H1 (cell line): ENCODE measurements around the gene SCN8A. TPM values are rescaled to one million over a fixed set of nuclear protein-coding genes. Genes with fewer than 3 reads are reported as not detected.

ENCODE experiments used
- CTCF ChIA-PET: fragments of 300-600 bp; sonication (Branson Sonifier 250); formaldehyde crosslinking; loops from one replicate; lab custom pipeline; 2021; ENCODE audit not compliant: partially characterized antibody; lab: Charles Lee
- POLR2A ChIA-PET: fragments of 300-600 bp; sonication (Branson Sonifier 250); formaldehyde crosslinking; loops from one replicate; lab custom pipeline; 2021; ENCODE audit warnings: inconsistent platforms; ENCODE audit not compliant: partially characterized antibody; lab: Charles Lee
- DNase-seq, 2 experiments: peaks; one replicate each; pipeline versions ENCODE4 v3.0.0 to v3.0.0-alpha.2; 2010 to 2022; ENCODE audit warnings: low spot score in 2 of 2, low read depth in 1 of 2, mixed read lengths in 1 of 2
- FAIRE-seq: peaks from 2 replicates; lab custom pipeline; 2011; peaks lifted over from hg19 to GRCh38; lab: Jason Lieb, UNC
- H2AFZ ChIP-seq: 2 replicates; pipeline ENCODE4 v1.8.1; 2012; ENCODE audit warnings: low read length, inconsistent platforms
- H2AK5ac ChIP-seq: 2 replicates; pipeline ENCODE4 v1.6.1; 2013; ENCODE audit warnings: low read depth, low read length
- H2BK120ac ChIP-seq: replicated peaks from 2 replicates; pipeline ENCODE3; 2013; ENCODE audit warnings: low read depth, low read length, inconsistent platforms
- H2BK12ac ChIP-seq: 2 replicates; pipeline ENCODE4 v1.6.1; 2013; ENCODE audit warnings: low read depth, low read length
- H2BK15ac ChIP-seq: 2 replicates; pipeline ENCODE4 v1.6.1; 2013; ENCODE audit warnings: low read length
- H2BK20ac ChIP-seq: 2 replicates; pipeline ENCODE4 v1.6.1; 2013; ENCODE audit warnings: low read length
- H2BK5ac ChIP-seq: 2 replicates; pipeline ENCODE4 v1.6.1; 2013; ENCODE audit warnings: low read depth, low read length
- H3K14ac ChIP-seq: 2 replicates; pipeline ENCODE4 v1.6.1; 2013; ENCODE audit warnings: inconsistent platforms; ENCODE audit not compliant: insufficient read length
- H3K18ac ChIP-seq: 2 replicates; pipeline ENCODE4 v1.6.1; 2013; ENCODE audit warnings: low read length; ENCODE audit errors: extremely low read depth
- H3K23ac ChIP-seq: 2 replicates; pipeline ENCODE4 v1.6.1; 2013; ENCODE audit warnings: inconsistent platforms; ENCODE audit not compliant: insufficient read length
- H3K23me2 ChIP-seq: 2 replicates; pipeline ENCODE4 v1.6.1; 2013; ENCODE audit warnings: low read depth, low read length
- H3K27ac ChIP-seq: 2 replicates; pipeline ENCODE4 v1.6.1; 2011; ENCODE audit warnings: low read depth, low read length, inconsistent platforms
- H3K27me3 ChIP-seq, 4 experiments: replicated peaks in 1 of 4; 1 replicate in 1 of 4; 2 replicates in 3 of 4; pipeline versions ENCODE4 v1.6.1 to v1.8.1; 2011 to 2013; ENCODE audit warnings: low read length in 3 of 4, mild to moderate bottlenecking in 3 of 4, inconsistent platforms in 2 of 4, mixed read lengths in 2 of 4, moderate library complexity in 1 of 4; ENCODE audit not compliant: control insufficient read depth in 3 of 4, insufficient read depth in 3 of 4; ENCODE audit errors: extremely low read depth in 1 of 4
- H3K36me3 ChIP-seq, 4 experiments: 2 replicates each; pipeline versions ENCODE4 v1.6.1 to v1.8.1; 2011 to 2013; ENCODE audit warnings: mild to moderate bottlenecking in 4 of 4, low read length in 3 of 4, moderate library complexity in 2 of 4, control low read depth in 1 of 4, inconsistent platforms in 1 of 4; ENCODE audit not compliant: insufficient read depth in 4 of 4, control insufficient read depth in 2 of 4
- H3K4ac ChIP-seq: replicated peaks from 2 replicates; pipeline ENCODE3; 2013; ENCODE audit warnings: low read length, low read depth, mixed read lengths, inconsistent platforms; ENCODE audit not compliant: insufficient read length
- H3K4me1 ChIP-seq, 4 experiments: replicated peaks in 1 of 4; 1 replicate in 1 of 4; 2 replicates in 3 of 4; pipeline versions ENCODE4 v1.6.1 to v1.8.1; 2011 to 2013; ENCODE audit warnings: low read length in 3 of 4, inconsistent platforms in 2 of 4, mixed read lengths in 1 of 4; ENCODE audit not compliant: insufficient read depth in 4 of 4, control insufficient read depth in 3 of 4
- H3K4me2 ChIP-seq, 2 experiments: 2 replicates each; pipeline versions ENCODE4 v1.6.1 to v1.8.1; 2011 to 2013; ENCODE audit warnings: low read depth in 2 of 2, low read length in 2 of 2, control low read depth in 1 of 2, inconsistent platforms in 1 of 2, mild to moderate bottlenecking in 1 of 2; ENCODE audit not compliant: insufficient read depth in 1 of 2
- H3K4me3 ChIP-seq, 4 experiments: fragments of 200-600, 300-600 bp in 1 of 4; sonication (generic), shearing (Covaris generic), sonication (Bioruptor Twin) in 1 of 4; 2 replicates each; pipeline versions ENCODE4 v1.5.1 to v1.8.1; 2011 to 2016; ENCODE audit warnings: low read length in 4 of 4, low read depth in 3 of 4, control low read depth in 2 of 4, inconsistent platforms in 2 of 4, mild to moderate bottlenecking in 2 of 4, mixed read lengths in 1 of 4, moderate library complexity in 1 of 4; ENCODE audit not compliant: insufficient read depth in 2 of 4; ENCODE audit errors: extremely low read depth in 1 of 4
- H3K56ac ChIP-seq: replicated peaks from 2 replicates; pipeline ENCODE3; 2013; ENCODE audit warnings: low read depth, mild to moderate bottlenecking, mixed read lengths, low read length, inconsistent platforms; ENCODE audit not compliant: insufficient read length
- H3K79me1 ChIP-seq: 2 replicates; pipeline ENCODE4 v1.6.1; 2013; ENCODE audit warnings: low read depth, low read length, control low read depth
- H3K79me2 ChIP-seq, 2 experiments: 2 replicates each; pipeline versions ENCODE4 v1.6.1 to v1.8.1; 2012 to 2013; ENCODE audit warnings: low read length in 2 of 2, mild to moderate bottlenecking in 2 of 2, inconsistent platforms in 1 of 2; ENCODE audit not compliant: insufficient read depth in 2 of 2, control insufficient read depth in 1 of 2
- H3K9ac ChIP-seq, 4 experiments: replicated peaks in 1 of 4; 1 replicate in 1 of 4; 2 replicates in 3 of 4; pipeline versions ENCODE4 v1.6.1 to v1.8.1; 2011 to 2013; ENCODE audit warnings: low read depth in 3 of 4, low read length in 3 of 4, control low read depth in 2 of 4, mild to moderate bottlenecking in 2 of 4, moderate library complexity in 2 of 4, inconsistent platforms in 1 of 4; ENCODE audit errors: extremely low read depth in 1 of 4
- H3K9me3 ChIP-seq, 2 experiments: 2 replicates each; pipeline versions ENCODE4 v1.6.1 to v1.8.1; 2012 to 2013; ENCODE audit warnings: mild to moderate bottlenecking in 2 of 2, moderate library complexity in 2 of 2, control low read depth in 1 of 2, inconsistent platforms in 1 of 2, low read depth in 1 of 2, low read length in 1 of 2, mixed read lengths in 1 of 2; ENCODE audit not compliant: insufficient read depth in 2 of 2
- H4K20me1 ChIP-seq, 2 experiments: replicated peaks in 1 of 2; 2 replicates each; pipeline versions ENCODE3 to v1.8.1; 2011 to 2013; ENCODE audit warnings: inconsistent platforms in 2 of 2, low read length in 2 of 2, mild to moderate bottlenecking in 1 of 2; ENCODE audit not compliant: insufficient read depth in 2 of 2, control insufficient read depth in 1 of 2
- H4K5ac ChIP-seq: 2 replicates; pipeline ENCODE4 v1.6.1; 2013; ENCODE audit warnings: low read length, low read depth, mixed read lengths, inconsistent platforms; ENCODE audit not compliant: insufficient read length
- H4K8ac ChIP-seq: 2 replicates; pipeline ENCODE4 v1.8.0; 2013; ENCODE audit warnings: mild to moderate bottlenecking, moderate library complexity, low read length, inconsistent platforms; ENCODE audit not compliant: insufficient read depth; ENCODE audit errors: extremely low read depth
- H4K91ac ChIP-seq: replicated peaks from 2 replicates; pipeline ENCODE3; 2013; ENCODE audit warnings: low read length, mixed read lengths, inconsistent platforms; ENCODE audit not compliant: insufficient read length
- BACH1 ChIP-seq: IDR thresholded peaks from 2 replicates; pipeline ENCODE4 v1.6.1; 2012; ENCODE audit warnings: low read length, improper control_type of control experiment
- POLR2AphosphoS5 ChIP-seq: IDR thresholded peaks from 2 replicates; pipeline ENCODE4 v1.6.1; 2011; ENCODE audit warnings: low read depth, low read length
- SAP30 ChIP-seq: fragments of 300-600 bp; sonication (generic); IDR thresholded peaks from 2 replicates; pipeline ENCODE4 v1.7.1; 2012; ENCODE audit warnings: low read length, moderate library complexity, mild to moderate bottlenecking, inconsistent platforms; ENCODE audit not compliant: insufficient read depth, insufficient replicate concordance
- WGBS, 2 experiments: shearing (Covaris generic) in 1 of 2; methylation state at CpG; one replicate each; pipeline versions ENCODE4 v1.1.6 to v1.1.7; 2013 to 2015; ENCODE audit warnings: low lambda C conversion rate in 2 of 2, mixed read lengths in 2 of 2, inconsistent platforms in 1 of 2, low coverage in 1 of 2, missing lambda C conversion rate in 1 of 2; ENCODE audit not compliant: insufficient replicate concordance in 2 of 2, insufficient coverage in 1 of 2, insufficient read length in 1 of 2; ENCODE audit errors: extremely low coverage in 1 of 2, missing lambda C conversion rate in 1 of 2; 5-methylcytosine and 5-hydroxymethylcytosine counted together
- polyA plus RNA-seq, 7 experiments: library from polyadenylated mRNA; depleted of rRNA in 3 of 7; stranded (reverse) in 5 of 7; unstranded in 2 of 7; fragments of >200 nt in 5 of 7; fragments of 200-250 nt in 2 of 7; gene quantifications; 1 replicate in 5 of 7; 2 replicates in 1 of 7; 4 replicates in 1 of 7; pipeline versions ENCODE4 v1.2.1 to v1.2.3, GENCODE V29; 2011 to 2013; ENCODE audit warnings: missing spikeins in 2 of 7, mixed read lengths in 2 of 7
- total RNA-seq: library from RNA; stranded (reverse); fragmentation: NEBNext Ultra II Directional; extraction: Animal tissue kit (Norgen Biotek cat#: 25700); gene quantifications from 2 replicates; pipeline ENCODE4 v1.2.1, GENCODE V29; 2021
- TF ChIP-seq, protein P1 (sequence below): IDR thresholded peaks from 2 replicates; pipeline ENCODE4 v1.6.1; 2012; ENCODE audit warnings: low read length, inconsistent platforms

SCN8A gene
- total and polyA plus RNA-seq, 2 of the 8 experiments (the other 6 are each of a cell fraction or from before 2014, with no cell fraction given): 6.3 to 10.7 TPM

DNA sequence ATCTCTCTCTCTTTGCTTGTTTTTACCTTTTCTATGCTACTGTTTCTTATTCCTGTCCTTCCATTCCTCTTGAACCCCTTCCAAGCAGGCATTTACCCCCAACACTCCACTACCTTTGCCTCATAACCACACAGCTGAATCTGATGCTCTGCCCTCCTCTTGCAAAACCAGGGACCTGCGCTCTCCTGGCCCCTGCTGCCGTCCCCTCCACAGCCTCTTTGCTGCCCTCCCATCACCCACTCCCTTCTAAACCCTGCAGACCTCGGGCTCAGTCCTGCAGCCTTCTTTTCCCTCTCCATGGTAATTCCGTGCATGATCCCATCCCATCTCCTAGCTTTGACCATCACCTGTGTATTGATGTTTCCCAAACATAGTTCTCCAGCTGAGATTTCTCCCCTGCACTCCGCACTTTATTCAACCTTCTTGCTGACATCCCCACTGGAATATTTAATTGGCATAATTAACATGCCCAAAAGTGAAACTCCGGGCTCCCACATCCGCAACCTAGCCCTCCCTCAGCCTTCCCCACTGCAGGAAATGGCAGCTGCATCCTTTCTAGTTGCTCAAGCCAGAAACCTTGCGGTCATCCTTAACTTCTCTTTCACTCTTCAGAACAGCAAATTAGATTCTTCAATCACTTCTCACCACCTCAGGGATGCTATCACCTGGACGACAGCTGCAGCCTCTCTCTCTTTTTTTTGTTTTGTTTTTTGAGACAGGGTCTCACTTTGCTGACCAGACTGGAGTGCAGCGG is 241.5 kb downstream of the SCN8A start:
- Histone ChIP-seq H3K23me2 (peaks cover 4% of the 10 kb centered on the region; the same call in 1 of the 2 replicates), H3K4me1 (peaks cover 19 to 58% (median 36%) of the 10 kb centered on the region in 4 experiments), H3K4ac (no peak overlapping the region), H3K56ac (no peak overlapping the region), H4K20me1 (no peaks in the 10 kb centered on the region), H3K27ac (no peak overlapping the region), H2AK5ac (no peak overlapping the region), H3K36me3 (no peaks in the 10 kb centered on the region), H2BK15ac (peak overlapping the region; percentile 25; the same call in 1 of the 2 replicates), H3K9ac (no peak overlapping the region), H2BK12ac (no peak overlapping the region), H3K27me3 (peaks cover 0 to 3% (median 0%) of the 10 kb centered on the region in 4 experiments; a peak in 1 of 7 replicates), H4K91ac (peak overlapping the region; percentile 66), H4K5ac (no peak overlapping the region), H3K14ac (no peak overlapping the region), H3K9me3 (no peaks in the 10 kb centered on the region), H3K4me2 (peak overlapping the region in 1 of 2 experiments; percentile 29; a peak in 3 of 4 replicates), H3K79me1 (no peaks in the 10 kb centered on the region; the same call in 1 of the 2 replicates), H3K4me3 (no peak overlapping the region), H2BK5ac (no peak overlapping the region), H2AFZ (no peak overlapping the region), H2BK120ac (no peak overlapping the region), H3K79me2 (no peaks in the 10 kb centered on the region; a peak in 1 of 4 replicates), H3K18ac (no peak overlapping the region), H2BK20ac (no peak overlapping the region; the same call in 1 of the 2 replicates), H4K8ac (no peak overlapping the region), H3K23ac (no peak overlapping the region)
- WGBS, 2 experiments: 66% methylated on average over 10 of the region's 10 CpGs; no CpG with 5 or more reads in 1 of the 2 experiments
- DNase-seq (no peak), FAIRE-seq (no peak)
- no peak for TF ChIP-seq POLR2AphosphoS5
- TF ChIP-seq, protein P1, sequence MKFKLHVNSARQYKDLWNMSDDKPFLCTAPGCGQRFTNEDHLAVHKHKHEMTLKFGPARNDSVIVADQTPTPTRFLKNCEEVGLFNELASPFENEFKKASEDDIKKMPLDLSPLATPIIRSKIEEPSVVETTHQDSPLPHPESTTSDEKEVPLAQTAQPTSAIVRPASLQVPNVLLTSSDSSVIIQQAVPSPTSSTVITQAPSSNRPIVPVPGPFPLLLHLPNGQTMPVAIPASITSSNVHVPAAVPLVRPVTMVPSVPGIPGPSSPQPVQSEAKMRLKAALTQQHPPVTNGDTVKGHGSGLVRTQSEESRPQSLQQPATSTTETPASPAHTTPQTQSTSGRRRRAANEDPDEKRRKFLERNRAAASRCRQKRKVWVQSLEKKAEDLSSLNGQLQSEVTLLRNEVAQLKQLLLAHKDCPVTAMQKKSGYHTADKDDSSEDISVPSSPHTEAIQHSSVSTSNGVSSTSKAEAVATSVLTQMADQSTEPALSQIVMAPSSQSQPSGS: no peak
- no peak for TF ChIP-seq SAP30
- no peak for TF ChIP-seq BACH1
- CTCF ChIA-PET: interaction anchor here (1.0 to 6.8 kb wide), 13 partner anchors 9 to 438 kb away, joined by 3 to 49 read pairs (median 7); partner anchors contain the start of gene ANKRD33
- POLR2A ChIA-PET: interaction anchor here (0.9 to 2.3 kb wide), 8 partner anchors 9 to 56 kb away, joined by 3 to 9 read pairs (median 4); partner anchors contain the start of gene ANKRD33
